NCI-H146 treated with DMSO at 0.1 percent for 48 hours (cell line): ENCODE measurements around the gene KCNJ11.
"Not testable (repeated sequence)": the region's sequence is repeated elsewhere in the genome, so short reads cannot be mapped to it uniquely, and the experiment has no call there.

Experiments used
- DNase-seq: peaks from one replicate; lab custom pipeline; 2025; ENCODE audit not compliant: unreplicated experiment; lab: John Stamatoyannopoulos, UW

KCNJ11 gene

DNA sequence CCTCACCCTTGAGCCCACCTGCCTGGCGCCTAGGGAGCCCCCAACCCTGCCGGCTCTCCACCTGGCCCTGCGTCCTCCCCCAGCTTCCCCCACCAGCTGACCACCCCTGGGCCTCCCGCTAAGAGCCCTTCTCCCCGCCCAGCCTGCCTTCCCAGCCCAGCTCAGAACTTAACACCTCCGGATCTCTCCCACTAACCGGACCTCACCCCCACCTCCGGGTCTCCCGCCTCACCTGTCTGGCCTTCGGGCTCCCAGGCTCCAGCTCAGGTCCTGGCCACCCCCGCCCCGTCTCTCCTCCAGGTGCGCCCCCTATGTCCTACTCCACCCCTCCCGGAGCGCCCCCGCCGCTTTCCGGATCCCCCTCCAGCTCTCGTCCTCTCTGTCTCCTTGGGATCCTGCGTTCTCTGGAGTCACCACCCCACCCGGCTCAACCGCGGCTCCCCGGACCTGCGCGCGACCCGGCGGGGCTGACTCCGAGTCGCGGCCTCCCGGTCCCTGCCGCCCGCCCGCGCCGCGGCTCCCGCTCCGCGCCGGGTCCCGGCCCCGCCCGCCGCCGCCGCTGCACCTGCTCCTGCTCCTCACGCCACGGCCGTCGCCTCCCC is at the start of gene KCNJ11:
Gene KCNJ11, minus strand, starts transcription at position 51 of the 602 bp plus-strand sequence. CDS start 568 bp downstream, outside the sequence.
- no peak for DNase-seq

DNA sequence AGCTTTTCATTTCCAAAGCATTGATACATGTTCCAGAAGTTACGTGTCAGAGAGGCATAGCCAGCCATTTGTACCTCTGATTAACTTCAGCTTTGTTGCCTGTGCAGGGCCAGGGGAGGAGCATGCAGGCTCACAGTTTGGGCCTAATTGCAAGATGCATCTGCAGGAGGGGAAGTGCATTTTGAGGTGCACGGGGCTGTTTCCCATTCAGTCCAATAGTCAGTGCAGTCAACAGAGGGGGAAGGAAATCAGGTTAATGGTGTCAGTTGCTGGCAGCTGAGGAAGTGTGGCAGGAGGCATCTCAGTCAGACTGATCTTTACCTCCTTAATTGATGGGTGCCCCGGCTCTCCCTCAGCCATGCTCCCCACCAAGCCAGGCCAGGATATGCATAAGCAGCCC is 48.9 kb upstream of the KCNJ11 start:
- DNase-seq = no peak

DNA sequence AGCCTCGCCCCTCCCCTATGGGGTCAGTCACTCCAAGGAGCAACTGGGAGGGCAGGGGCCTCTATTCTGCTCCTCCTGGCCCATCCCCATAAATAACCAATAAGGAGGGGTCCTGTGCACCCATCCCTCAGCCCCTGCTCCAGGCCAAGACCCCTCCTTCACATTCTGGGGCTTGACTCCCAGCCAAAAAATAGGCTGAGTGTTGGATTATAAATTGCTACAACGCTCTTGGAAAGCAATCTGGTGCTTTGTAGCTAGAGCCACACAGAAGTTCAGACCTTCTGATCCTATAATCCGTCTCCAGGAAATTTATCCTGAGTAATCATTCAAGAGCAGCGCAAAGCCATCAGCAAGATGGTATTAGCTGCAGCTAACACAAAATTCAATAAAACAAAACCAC is 45.6 kb upstream of the KCNJ11 start:
- DNase-seq = no peak

DNA sequence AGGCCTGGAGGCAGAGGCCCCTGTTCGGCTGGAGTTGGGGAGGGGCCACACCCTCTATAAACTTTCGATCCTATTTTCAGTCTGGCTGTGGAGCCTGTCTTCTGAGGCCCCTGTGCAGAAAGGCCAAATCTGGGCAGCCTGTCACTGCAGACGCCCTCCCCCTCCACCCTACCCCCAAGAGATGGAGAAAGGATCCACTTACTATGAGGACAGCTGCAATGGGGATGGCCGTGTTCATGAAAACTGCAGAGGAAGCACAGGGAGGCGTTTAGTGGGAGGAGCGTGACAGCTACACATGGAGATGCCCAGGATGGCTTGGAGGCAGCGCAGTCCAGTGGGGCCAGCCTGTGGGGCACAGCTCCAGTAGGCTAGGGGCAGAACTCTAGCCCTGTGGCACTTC is 43.5 kb upstream of the KCNJ11 start:
- no peak for DNase-seq

DNA sequence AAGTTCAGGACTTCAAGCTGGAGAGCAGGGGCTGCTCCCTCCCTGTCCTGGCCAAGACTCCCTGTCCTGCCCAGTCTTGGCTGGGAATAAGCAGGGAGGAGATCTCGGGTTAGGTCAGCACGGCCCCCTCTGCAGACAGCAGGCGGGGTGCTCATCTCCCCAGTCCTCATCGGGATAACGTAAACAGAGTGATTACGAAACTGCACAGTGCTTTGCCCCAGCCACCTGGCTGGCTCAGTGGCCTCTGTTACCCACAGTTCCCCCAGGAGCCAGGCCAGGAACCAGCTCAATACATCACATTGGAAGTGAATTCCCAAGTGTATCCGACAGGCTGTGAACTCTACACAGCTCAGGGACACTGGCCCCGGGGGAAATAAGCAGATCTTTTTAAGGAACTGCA is 42.7 kb upstream of the KCNJ11 start:
- DNase-seq = no peak

DNA sequence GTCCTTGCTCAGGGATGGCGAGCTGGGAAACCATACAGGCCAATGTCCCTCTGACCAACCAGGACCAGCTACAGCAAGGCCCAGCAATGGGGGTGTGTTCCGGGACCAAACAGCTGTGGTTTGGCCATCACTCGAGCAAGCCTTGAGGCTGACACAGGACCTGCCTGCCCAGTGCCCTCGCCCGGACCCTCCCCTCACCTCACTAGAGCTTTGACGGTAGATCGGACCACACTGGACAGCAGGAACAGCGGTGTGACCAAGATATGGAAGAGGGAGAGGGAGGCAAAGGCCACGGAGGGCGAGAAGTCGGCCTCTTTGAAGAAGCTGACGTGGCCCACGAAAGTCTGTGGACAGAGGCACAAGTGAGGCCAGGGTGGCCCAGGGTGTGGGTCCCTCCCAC is 42.2 kb upstream of the KCNJ11 start:
- DNase-seq = no peak

DNA sequence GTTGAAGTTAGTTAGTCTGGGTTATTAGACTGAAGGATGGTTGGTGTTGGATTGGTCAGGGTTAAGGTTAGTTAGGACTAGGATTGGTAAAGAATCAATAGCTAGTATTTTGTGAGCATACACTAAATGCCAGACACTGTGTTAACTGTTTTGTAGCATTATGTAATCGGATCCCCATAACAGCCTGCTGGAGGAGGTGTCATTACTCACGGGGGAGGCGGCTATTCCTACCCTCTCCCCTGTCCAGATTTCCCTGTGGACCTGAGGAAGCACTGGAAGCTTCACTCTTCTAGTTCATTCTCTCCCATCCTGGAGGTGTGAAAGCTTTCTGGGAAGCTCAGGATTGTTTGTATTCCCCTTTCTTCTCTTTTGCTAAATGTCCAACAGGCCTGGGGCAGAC is 40.5 kb upstream of the KCNJ11 start:
- DNase-seq = no peak

DNA sequence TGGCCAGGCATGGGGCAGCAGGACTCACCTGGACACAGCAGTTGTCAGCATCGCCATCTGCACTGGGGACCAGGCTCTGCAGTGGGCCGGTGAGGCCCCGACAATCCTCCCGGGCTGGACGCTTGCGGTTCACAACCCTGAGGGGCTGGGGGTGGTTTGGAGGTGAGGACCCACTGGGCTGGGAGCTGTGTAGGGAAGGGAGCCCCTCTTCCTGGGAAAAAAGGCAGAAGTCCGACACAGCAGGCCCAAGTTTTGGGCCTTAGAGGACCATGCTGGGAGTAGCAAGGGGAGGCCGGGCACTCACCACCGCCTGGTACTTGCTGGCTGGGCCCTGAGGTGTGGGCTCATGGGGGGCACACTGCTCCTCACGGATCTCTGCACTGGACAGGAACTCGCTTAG is 39.8 kb upstream of the KCNJ11 start:
- DNase-seq = no peak

DNA sequence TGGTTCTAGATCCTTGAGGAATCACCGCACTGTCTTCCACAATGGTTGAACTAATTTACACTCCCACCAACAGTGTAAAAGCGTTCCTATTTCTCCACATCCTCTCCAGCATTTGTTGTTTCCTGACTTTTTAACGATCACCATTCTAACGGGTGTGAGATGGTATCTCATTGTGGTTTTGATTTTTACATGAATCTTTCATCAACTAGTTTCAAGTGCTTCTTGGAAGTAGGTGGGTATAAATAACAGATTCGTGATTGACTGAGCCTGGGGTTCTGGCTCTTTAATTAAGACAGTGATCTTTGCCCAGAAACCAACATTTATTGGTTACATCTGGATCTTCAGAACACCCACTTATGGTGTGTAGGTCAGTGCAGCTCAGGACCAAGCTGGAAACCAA is 37.8 kb upstream of the KCNJ11 start:
- DNase-seq = not testable (repeated sequence)

DNA sequence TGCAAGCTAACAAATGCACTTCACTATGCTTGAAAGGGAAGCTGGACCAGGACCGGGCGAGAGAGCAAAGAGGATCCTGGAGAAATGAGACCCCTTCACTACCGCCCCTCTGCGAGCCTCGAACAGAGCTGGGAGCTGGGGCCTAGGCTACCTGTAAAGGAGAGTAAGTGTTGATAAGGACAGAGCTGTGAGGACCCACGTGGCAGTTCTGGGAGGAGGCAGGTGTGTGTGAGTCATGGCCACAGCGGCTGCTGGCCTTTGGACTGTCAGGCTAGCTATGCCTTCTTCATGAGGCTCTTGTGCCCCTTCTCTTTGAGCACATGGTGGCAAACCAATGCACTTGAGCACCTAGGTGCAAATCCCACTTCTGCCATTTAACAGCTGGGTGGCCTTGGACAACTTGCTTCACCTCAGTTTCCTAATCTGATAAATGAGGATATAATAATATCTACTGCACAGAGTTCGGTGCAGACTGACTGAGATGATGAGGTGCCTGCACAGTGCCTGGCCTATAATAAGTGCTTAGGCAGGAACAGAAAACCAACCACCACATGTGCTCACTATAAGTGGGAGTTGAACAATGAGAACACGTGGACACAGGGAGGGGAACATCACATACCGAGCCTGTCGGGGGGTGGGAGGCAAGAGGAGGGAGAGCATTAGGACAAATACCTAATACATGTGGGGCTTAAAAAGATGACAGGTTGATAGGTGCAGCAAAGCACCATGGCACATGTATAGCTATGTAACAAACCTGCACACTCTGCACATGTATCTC is 35.3 kb upstream of the KCNJ11 start:
- no peak for DNase-seq

DNA sequence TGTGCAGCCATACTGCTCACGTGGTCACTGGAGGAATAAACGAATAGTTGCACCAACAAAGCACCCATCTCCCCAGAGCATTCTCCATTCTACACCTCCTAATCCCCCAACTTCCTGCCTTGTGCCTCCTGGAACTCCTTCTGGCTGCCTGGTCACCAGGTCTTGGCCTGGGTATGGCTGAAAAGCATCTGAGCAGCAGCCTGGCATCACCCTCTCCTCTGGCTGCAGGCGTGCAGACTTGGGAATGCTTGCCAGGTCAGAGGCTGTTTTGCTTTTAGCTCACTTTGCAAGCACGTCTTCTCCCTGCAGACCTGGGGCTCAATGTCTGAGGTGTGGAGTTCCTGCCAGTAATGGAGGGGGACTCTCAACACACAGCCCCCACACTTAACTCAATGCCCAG is 33.3 kb upstream of the KCNJ11 start:
- no peak for DNase-seq

DNA sequence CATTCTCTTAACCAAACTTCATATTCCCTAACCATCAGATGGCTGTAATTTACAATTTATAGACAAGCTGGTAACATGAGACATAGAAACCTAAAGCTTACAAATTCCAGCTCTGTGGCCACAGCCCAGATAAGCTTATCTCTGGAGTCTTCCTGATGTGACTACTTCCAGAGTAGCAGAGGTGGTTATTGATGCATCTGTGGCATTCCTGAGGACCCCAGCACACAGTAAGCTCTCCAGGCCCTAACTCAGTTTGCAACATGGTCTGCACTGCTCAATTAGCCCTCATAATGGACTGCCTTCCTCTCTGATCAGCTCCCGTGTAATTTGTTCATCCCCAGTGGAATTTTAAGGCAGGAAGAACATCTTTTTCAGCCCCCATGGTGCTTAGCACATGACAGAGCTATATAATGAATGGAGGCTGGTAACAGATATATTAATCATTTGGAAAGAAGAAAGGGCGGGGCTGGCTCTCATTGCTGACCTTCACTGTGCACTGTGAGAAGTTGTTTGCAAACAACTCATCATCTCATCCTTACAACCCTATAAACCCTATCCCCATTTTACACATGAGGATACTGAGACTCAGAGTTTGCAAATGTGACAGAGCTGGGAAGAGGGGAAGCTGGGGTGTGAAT is 30.1 kb upstream of the KCNJ11 start:
- no peak for DNase-seq

DNA sequence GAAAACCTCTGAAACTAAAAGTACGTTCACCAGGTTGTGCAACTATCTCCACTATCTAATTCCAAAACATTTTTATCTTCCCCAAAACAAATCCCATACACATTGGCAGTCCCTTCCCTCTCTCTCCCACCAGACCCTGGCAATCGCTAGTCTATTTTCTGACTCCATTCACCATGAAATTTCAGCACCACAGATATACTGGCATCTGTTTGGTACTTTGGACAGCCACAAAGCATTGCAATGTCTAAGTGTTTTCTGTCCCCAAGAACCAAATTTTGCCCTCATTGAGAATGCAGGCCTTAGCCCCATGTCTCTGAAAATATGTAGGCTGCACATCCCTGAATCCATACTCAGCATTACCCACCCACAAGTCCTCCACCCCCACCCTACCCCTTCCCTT is 28.0 kb upstream of the KCNJ11 start:
- no peak for DNase-seq

DNA sequence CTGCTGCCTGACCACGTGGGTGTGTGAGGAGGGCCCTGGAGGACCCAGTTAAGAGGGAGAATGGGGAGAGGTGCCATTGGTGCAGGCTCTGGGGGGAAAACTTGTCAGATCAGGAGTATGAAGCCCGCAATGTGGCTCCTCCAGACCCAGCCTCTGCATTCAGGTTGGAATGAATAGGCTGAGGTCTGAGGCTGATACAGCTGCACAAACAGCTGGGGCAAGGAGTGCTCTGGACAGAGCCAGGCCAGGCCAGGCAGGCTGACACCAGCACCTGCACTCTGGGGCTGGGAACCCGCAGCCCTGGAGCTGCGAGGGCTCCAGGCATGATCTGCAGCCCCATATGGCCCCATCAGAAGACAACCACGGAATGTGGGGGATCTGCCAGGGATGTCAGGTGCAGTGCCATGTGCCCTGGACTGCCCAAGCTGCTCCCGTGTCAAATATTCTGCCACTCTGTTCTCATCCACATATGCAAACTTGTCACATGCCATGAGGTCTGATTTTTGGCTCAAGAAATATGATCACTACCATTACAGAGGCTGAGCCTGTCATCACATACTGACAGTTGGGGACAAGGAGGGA is 27.2 kb upstream of the KCNJ11 start:
- DNase-seq = no peak

DNA sequence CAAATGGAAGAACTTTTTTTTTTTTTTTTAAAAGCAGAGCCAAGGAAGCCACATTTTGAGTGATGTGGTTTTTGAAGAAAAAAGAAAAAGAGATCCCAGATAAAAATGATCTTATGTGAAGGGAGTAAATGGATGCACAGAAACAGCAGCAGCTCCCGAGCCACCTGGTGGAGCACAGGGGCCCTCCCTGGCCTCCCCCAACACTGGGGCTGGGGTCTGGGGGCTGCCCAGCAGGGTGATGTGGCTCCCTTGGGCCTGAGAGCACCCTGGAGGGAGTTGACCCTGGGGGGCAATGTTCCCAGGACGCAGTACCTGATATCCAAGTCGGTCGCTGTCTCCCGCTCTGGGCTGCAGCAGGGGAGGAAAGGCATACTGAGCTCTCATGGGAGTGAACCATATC is 26.5 kb upstream of the KCNJ11 start:
- DNase-seq = no peak

DNA sequence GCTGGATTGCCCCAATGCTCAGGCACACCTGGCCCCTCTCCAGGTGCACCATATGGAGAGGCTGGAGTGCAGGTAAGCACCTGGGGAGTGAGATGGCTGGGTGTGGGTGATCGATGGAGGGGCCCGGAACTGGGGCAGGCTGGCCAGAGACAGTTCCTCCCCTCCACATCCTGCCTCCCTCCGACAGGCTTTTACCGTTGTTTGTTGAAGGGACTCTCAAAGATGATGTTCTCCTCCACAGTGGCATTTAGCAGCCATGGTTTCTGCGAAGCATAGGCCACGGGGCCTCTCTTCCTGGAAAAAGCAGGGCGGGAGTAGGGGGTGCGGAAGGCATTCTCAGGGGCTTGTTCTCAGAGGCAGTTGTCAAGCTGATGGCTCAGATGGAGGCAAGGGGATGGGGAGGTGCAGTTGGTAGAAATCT is 25.9 kb upstream of the KCNJ11 start:
- peak; percentile 48 for DNase-seq

DNA sequence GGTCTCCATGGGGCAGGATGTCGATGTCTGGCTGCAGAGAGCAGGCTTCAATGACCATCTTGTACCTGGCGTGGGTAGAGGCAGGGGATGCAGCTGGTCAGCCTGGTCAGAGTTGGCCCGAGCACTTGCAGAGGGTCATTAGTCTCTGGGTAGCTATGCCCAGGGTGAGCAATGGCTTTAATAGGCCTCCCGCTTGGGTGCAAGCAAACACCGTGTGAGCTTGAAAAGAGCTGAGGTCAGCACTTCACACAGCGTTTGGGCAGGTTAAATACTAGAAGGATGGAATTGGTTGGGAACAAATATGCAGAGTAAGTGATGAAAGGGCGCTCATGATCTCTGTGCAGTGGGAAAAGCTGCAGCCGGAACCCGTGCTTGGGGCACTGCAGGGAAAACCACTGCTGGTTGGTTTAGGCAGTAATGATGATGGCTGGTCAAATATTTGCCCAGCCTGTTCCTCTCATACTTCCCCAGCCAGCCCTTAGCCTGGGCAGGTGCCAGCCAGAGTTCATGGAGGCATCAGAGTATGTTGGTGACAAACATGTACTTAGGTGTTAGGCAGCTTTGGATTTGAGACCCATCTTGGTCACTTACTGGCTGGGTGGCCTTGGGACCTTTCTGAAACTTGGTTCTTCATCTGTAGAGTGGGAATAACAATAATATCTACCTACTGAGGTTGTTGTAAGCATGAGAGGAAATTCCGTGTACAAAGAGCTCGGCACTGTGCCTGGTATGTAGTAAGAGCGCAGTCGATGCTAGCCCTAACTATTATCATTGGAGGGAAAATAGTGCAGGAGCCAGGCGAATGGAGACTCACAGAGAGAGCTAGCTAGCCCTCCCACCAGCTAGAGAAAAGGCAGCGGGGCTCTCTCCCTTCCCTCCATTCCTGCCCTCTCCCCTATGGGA is 25.2 kb upstream of the KCNJ11 start:
- peak; percentile 86 for DNase-seq

DNA sequence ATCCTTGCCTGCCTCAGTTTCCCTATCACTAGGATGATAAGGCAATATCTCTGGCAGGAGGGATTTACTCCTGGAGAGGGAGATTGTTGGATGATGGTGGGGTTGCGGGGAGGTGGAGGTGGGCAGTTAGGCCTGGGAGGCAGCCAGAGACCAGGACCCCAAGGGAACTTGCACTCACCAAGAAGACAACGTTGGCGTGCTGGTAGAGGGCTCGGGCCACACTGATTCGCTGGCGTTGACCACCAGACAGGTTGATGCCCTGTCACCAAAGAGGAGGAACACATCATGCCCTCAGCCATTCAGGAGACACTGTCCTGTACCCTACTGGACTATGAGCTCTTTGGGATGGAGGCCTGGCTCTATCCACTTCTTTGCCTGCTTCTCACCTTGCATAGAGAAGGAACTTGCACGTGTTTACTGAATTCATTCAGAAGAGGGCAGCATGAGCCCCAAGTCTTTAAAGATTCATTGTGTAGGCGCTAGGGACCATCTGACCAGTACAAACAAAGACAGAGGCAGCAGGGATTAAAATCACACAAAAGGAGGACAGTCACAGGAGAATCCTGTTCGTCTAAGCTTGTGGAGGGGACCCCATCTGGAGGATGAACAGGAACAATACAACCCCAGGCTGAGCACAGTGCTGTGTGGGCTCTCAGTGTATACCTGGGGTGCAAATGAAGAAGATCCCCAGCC is 24.2 kb upstream of the KCNJ11 start:
- peak; percentile 83 for DNase-seq

DNA sequence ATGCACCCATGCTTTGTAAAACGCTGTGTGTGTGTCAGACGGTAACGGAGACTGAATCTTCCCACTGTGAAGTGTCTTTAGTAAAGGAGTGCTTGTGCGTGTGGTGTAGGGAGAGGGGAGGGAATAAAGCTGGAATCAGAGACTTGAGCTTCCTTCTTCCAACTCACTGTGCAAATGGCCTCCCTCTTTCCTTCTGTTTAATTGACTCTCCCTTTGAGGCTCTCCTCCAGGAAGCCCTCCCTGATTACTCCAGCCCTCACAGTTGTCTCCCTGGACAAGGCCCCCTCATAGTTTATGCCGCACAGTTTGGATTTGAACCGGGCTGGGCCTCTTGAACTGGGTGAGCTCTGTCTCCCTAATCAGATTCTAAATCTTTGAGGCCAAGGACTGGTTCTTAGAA is 23.0 kb upstream of the KCNJ11 start:
- no peak for DNase-seq

DNA sequence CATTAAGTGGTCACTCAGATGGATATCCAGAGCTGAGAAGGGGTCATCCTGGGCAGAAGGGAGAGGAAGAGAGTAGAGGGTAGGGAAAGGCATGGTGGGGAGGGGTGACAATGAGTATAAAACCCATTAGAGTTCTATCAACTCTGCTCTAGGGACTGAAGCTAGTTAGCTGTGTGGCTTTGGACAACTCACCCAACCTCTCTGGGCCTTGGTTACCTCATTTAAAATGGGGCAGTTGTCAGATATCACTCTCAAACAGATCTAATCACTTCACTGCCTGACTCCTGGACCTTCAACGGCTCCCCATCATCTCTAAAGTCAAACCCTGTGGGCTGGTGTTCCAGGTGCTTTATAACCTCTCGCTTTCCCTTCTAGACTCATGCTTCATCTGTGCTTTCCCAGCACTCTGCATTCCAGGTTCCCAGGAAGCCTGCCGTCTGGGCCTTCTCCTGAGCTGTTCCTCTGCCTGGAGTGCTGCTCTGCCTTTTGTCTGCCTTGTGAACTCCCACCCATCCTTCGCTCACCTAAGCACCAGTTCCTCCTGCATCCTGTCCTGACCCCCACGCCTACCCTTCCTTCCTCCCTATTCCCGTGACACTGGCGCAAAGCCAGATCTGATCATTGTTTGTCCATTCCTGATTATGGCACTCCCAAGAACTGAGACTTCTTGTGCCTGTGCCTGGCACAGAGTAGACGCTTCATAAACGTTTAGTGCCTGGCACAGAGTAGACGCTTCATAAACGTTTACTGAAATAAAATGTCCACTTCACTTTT is 22.3 kb upstream of the KCNJ11 start:
- DNase-seq = no peak
